Hepatic stellate cell (primary cell): ENCODE data around the gene SERPINE2.

Source experiments
- DNase-seq: peaks from one replicate; pipeline ENCODE4 v3.0.0; 2011; ENCODE audit warnings: low spot score

Gene SERPINE2

GRCh38 chr2:224042191-224042696, 3.2 kb upstream of the SERPINE2 start:
- no peak for DNase-seq

GRCh38 chr2:224041554-224041953, 2.5 kb upstream of the SERPINE2 start:
- no peak for DNase-seq

- DNase-seq: no peak
Measured at GRCh38 chr2:224040753-224041152, 1.7 kb upstream of the SERPINE2 start.

- DNase-seq: no peak
Measured at GRCh38 chr2:224039770-224040440, 819 bp upstream of the SERPINE2 start.

- DNase-seq: peak; percentile 44
Measured at GRCh38 chr2:224038830-224039079, 331 bp downstream of the SERPINE2 start.

GRCh38 chr2:224038049-224038829, 847 bp downstream of the SERPINE2 start:
- DNase-seq: no peak

- no peak for DNase-seq
Measured at GRCh38 chr2:224036731-224037361, 2.2 kb downstream of the SERPINE2 start.

GRCh38 chr2:224034017-224034416, 5.1 kb downstream of the SERPINE2 start:
- DNase-seq: no peak

GRCh38 chr2:224033601-224034000, 5.5 kb downstream of the SERPINE2 start:
- no peak for DNase-seq

GRCh38 chr2:224032283-224032682, 6.8 kb downstream of the SERPINE2 start:
- DNase-seq: no peak

GRCh38 chr2:224031358-224031970, 7.6 kb downstream of the SERPINE2 start:
- DNase-seq: no peak

- DNase-seq: no peak
Measured at GRCh38 chr2:224030786-224031185, 8.3 kb downstream of the SERPINE2 start.

GRCh38 chr2:224029876-224030275, 9.2 kb downstream of the SERPINE2 start:
- no peak for DNase-seq

GRCh38 chr2:224027931-224028330, 11.2 kb downstream of the SERPINE2 start:
- DNase-seq: no peak

- no peak for DNase-seq
Measured at GRCh38 chr2:224027070-224027469, 12.0 kb downstream of the SERPINE2 start.

- DNase-seq: no peak
Measured at GRCh38 chr2:224025874-224026273, 13.2 kb downstream of the SERPINE2 start.

GRCh38 chr2:224024270-224024669, 14.8 kb downstream of the SERPINE2 start:
- no peak for DNase-seq

GRCh38 chr2:224023188-224023587, 15.9 kb downstream of the SERPINE2 start:
- DNase-seq: peak; percentile 16

- DNase-seq: no peak
Measured at GRCh38 chr2:224022486-224022885, 16.6 kb downstream of the SERPINE2 start.

GRCh38 chr2:224020523-224020922, 18.6 kb downstream of the SERPINE2 start:
- DNase-seq: no peak

GRCh38 chr2:224017957-224018356, 21.1 kb downstream of the SERPINE2 start:
- DNase-seq: no peak

GRCh38 chr2:224016963-224017362, 22.1 kb downstream of the SERPINE2 start:
- no peak for DNase-seq

GRCh38 chr2:224014336-224014735, 24.8 kb downstream of the SERPINE2 start:
- no peak for DNase-seq
